Measurements from ENCODE around the gene GZMM.

Gene GZMM

DNA sequence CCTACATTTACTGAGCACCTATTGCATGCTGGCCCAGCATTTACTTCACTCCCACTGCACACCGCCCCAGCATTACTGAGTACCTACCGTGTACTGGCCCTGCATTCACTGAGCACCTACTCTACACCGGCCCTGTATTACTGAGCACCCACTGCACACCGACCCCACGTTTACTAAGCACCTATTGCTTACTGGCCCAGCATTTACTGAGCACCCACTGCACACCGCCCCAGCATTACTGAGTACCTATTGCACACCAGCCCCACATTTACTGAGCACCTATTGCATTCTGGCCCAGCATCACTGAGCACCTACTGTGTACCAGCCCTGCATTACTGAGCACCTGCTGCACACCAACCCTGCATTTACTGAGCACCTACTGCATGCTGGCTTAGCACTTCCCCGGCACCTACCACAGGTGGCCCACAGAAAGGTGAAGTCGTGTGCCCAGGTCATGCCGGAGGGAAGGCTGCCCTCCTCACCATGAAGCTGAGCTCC, 29.6 kb upstream of the GZMM start:
- Histone ChIP-seq H3K9ac (ENCODE audit: low read length) (no peak overlapping the region), H3K27ac (ENCODE audit: low read length) (no peak overlapping the region), H3K36me3 (ENCODE audit: control insufficient read depth, low read depth, low read length) (no peaks in the 10 kb centered on the region)

DNA sequence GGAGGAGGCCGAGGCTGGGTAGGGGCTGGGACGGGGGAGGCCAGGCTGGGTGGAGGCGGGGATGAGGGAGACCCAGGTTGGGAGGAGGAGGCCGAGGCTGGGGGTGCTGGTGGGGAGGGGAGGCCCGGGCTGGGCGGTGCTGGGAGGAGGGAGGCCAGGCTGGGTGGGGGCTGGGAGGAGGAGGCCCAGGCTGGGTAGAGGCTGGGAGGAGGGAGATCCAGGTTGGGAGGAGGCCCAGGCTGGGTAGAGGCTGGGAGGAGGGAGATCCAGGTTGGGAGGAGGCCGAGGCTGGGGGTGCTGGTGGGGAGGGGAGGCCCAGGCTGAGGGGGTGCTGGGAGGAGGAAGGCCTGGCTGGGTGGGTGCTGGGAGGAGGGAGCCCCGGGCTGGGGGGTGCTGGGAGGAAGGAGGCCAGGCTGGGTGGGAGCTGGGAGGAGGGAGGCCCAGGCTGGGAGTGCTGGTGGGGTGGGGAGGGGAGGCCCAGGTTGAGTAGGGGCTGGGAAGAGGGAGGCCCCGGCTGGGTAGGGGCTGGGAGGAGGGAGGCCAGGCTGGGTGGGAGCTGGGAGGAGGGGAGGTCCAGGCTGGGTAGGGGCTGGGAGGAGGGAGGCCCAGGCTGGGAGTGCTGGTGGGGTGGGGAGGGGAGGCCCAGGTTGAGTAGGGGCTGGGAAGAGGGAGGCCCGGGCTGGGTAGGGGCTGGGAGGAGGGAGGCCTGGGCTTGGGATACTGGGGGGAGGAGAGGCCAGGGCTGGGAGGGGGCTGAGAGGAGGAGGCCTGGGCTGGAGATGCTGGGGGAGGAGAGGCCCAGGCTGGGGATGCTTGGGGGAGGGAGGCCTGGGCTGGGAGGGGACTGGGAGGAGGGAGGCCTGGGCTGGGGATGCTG, 25.9 kb upstream of the GZMM start:
- Histone ChIP-seq H3K27me3 (ENCODE audit: control insufficient read depth, insufficient read depth, low read length) (peaks cover 20% of the 10 kb centered on the region), H3K9ac (ENCODE audit: low read length) (no peak overlapping the region), H3K9me3 (ENCODE audit: control insufficient read depth, low read depth, low read length) (no peaks in the 10 kb centered on the region), H3K27ac (ENCODE audit: low read length) (no peak overlapping the region), H3K4me3 (ENCODE audit: low read length) (no peak overlapping the region), H3K4me1 (ENCODE audit: control insufficient read depth, low read depth, low read length) (no peaks in the 10 kb centered on the region), H3K36me3 (ENCODE audit: control insufficient read depth, low read depth, low read length) (no peaks in the 10 kb centered on the region)

More for the DNA sequence above, 29.6 kb upstream of the GZMM start:
- Histone ChIP-seq H3K9me3 (ENCODE audit: control insufficient read depth, low read depth, low read length) (no peaks in the 10 kb centered on the region), H3K4me3 (ENCODE audit: low read length) (no peak overlapping the region), H3K4me1 (ENCODE audit: control insufficient read depth, low read depth, low read length) (peaks cover 10% of the 10 kb centered on the region), H3K27me3 (ENCODE audit: control insufficient read depth, insufficient read depth, low read length) (peaks cover 38% of the 10 kb centered on the region)

DNA sequence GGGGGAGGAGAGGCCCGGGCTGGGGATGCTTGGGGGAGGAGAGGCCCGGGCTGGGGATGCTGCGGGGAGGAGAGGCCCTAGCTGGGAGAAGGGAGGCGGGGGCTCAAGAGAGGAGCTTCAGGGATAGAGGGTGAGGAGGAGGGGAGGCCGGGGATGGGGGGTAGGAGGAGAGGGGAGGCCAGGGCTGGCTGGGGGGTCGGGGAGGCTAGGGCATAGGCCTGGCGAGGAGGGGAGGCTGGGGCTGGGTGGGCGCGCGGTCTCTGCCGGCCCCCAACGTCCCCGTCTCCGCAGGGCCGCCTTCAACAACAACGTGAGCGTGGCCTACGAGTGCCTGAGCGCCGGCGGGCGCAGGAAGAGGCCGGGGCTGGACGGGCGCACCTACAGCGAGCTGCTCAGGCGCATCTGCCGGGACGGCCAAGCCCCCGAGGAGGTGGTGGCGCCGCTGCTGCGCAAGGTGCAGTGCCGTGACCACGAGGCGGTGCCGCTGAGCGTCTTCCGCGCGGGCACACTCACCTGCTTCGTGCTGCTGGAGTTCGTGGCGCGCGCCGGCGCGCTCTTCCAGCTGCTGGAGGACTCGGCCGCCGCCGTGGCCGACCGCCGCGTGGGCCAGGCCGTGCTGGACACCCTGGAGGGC, 25.1 kb upstream of the GZMM start:
- H3K4me3 ChIP-seq (ENCODE audit: low read length), result no peak overlapping the region
- no peak overlapping the region for H3K9ac ChIP-seq (ENCODE audit: low read length)
- H3K27ac ChIP-seq (ENCODE audit: low read length), result no peak overlapping the region
- no peaks in the 10 kb centered on the region for H3K4me1 ChIP-seq (ENCODE audit: control insufficient read depth, low read depth, low read length)
- H3K36me3 ChIP-seq (ENCODE audit: control insufficient read depth, low read depth, low read length), result no peaks in the 10 kb centered on the region
- H3K27me3 ChIP-seq (ENCODE audit: control insufficient read depth, insufficient read depth, low read length), result peaks cover 13% of the 10 kb centered on the region
- H3K9me3 ChIP-seq (ENCODE audit: control insufficient read depth, low read depth, low read length), result no peaks in the 10 kb centered on the region

DNA sequence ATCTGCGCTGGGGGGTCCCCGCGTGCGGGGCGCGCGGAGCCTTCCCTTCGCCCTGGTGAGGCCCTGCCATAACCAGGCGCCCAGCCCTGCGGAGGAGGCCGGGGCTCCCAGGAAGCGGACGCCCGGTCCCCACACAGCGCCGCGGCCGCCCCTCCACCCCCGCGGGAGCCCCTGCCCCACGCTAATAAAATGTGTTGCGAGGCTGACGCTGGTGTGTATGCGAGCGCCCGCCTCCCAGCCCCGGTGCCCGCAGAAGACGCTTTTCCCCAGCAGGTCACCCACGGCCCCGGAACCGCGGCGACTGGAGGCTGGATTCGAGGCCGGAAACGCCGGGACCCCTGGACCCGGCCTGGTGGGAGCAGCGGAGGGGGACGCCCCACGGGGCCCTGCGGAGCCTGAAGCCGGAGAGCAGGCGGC, 24.4 kb upstream of the GZMM start:
- H3K27ac ChIP-seq (ENCODE audit: low read length), result no peak overlapping the region
- peaks cover 6% of the 10 kb centered on the region for H3K27me3 ChIP-seq (ENCODE audit: control insufficient read depth, insufficient read depth, low read length)
- no peaks in the 10 kb centered on the region for H3K36me3 ChIP-seq (ENCODE audit: control insufficient read depth, low read depth, low read length)
- H3K9me3 ChIP-seq (ENCODE audit: control insufficient read depth, low read depth, low read length), result no peaks in the 10 kb centered on the region
- no peak overlapping the region for H3K4me3 ChIP-seq (ENCODE audit: low read length)
- no peaks in the 10 kb centered on the region for H3K4me1 ChIP-seq (ENCODE audit: control insufficient read depth, low read depth, low read length)
- no peak overlapping the region for H3K9ac ChIP-seq (ENCODE audit: low read length)

DNA sequence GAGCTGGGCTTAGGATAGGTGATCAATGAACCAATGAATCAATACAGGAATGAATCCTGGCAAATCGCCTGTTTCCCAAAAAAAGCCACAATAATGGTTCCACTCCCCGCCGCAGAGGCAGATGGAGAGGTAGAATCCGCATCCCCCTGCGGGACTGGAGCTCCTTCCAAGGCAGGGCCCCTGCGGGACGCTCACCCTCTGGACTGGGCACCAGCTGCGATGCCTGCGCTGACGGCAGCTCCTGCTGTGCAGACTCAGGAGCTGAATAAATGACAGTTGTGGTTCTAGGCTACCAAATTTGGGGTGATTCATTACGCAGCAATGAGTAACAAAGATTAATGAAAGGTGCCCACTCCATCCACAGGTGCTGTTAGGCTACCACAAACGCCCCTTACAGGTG, 21.1 kb upstream of the GZMM start:
- H3K36me3 ChIP-seq (ENCODE audit: control insufficient read depth, low read depth, low read length), result no peaks in the 10 kb centered on the region
- no peak overlapping the region for H3K4me3 ChIP-seq (ENCODE audit: low read length)
- H3K27ac ChIP-seq (ENCODE audit: low read length), result no peak overlapping the region
- no peaks in the 10 kb centered on the region for H3K4me1 ChIP-seq (ENCODE audit: control insufficient read depth, low read depth, low read length)
- no peaks in the 10 kb centered on the region for H3K9me3 ChIP-seq (ENCODE audit: control insufficient read depth, low read depth, low read length)
- no peak overlapping the region for H3K9ac ChIP-seq (ENCODE audit: low read length)
- H3K27me3 ChIP-seq (ENCODE audit: control insufficient read depth, insufficient read depth, low read length), result peaks cover 5% of the 10 kb centered on the region

DNA sequence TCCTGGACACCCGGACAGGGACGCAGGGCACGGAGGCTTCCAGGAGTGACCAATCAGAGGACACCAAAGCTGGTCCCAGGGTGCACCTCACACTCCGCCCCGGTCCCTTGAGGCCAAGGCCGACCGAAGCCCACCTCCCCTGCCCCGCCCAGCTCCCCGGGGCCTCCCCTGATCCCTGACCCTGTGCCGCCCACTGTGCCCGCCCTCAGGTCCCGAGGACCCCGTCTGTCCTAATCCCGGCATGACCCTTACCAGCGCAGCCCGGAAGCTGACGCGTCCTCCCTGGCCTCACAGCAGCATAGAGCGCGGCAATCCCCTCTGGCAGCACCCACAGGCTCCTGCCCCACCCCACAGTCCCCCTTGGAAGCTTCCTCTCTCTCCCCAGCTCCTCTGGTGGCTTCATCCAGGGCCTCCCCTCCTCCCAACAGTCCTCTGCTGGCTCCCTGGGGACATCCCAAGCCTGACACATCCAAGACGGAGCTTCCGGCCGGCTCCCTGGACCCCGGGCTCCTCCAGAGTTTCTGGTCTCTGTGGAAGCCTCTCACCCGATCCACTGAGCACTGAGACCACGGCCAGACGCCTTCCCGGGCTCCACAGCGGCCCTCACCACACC, 19.7 kb upstream of the GZMM start:
- H3K9me3 ChIP-seq (ENCODE audit: control insufficient read depth, low read depth, low read length), result no peaks in the 10 kb centered on the region
- no peak overlapping the region for H3K27ac ChIP-seq (ENCODE audit: low read length)
- H3K4me1 ChIP-seq (ENCODE audit: control insufficient read depth, low read depth, low read length), result no peaks in the 10 kb centered on the region
- no peaks in the 10 kb centered on the region for H3K36me3 ChIP-seq (ENCODE audit: control insufficient read depth, low read depth, low read length)
- no peak overlapping the region for H3K4me3 ChIP-seq (ENCODE audit: low read length)
- H3K9ac ChIP-seq (ENCODE audit: low read length), result no peak overlapping the region
- peaks cover 5% of the 10 kb centered on the region for H3K27me3 ChIP-seq (ENCODE audit: control insufficient read depth, insufficient read depth, low read length)

DNA sequence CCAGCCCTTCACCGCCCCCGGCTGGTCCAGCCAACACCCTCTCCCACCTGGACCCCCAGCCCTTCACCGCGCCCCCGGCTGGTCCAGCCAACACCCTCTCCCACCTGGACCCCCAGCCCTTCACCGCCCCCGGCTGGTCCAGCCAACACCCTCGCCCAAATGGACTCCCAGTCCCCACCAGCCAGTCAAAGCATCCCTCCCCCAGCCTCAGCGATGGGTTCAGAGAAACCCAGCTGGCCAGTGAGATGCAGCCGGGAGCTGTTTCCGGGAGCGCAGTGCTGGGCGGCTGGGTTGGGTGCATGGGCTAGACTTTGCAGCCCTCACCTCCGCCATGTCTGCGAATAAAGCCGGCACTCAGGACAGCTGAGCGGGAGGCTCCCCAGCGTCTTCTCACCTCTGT, 18.8 kb upstream of the GZMM start:
- Histone ChIP-seq H3K9me3 (ENCODE audit: control insufficient read depth, low read depth, low read length) (no peaks in the 10 kb centered on the region), H3K36me3 (ENCODE audit: control insufficient read depth, low read depth, low read length) (no peaks in the 10 kb centered on the region), H3K27ac (ENCODE audit: low read length) (no peak overlapping the region), H3K4me1 (ENCODE audit: control insufficient read depth, low read depth, low read length) (no peaks in the 10 kb centered on the region), H3K4me3 (ENCODE audit: low read length) (no peak overlapping the region), H3K27me3 (ENCODE audit: control insufficient read depth, insufficient read depth, low read length) (peaks cover under 1% of the 10 kb centered on the region), H3K9ac (ENCODE audit: low read length) (no peak overlapping the region)

DNA sequence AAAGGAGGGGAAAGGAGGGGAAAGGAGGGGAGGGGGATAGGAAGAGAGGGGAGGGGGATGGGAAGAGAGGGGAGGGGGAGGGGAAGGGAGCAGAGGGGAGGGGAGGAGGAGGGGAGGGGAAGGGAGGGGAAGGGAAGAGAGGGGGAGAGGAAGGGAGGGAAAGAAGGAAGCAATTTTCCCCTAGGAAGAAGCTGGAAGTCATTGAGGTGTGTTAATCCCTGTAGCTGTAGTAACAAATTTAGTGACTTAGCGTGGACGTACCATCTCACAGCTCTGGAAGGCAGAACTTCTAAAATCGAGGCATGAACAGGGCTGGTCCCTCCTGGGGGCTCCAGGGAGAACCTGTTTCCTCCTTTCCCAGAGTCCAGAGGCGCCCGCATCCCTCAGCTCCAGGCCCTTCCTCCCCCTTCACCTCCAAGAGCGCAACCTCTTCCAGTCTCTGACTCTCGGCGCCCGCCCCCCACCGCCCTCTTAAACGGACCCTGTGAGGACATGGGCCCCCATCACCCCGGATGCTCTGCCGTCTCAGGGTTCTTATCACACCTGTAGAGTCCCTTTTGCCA, 17.9 kb upstream of the GZMM start:
- no peaks in the 10 kb centered on the region for H3K9me3 ChIP-seq (ENCODE audit: control insufficient read depth, low read depth, low read length)
- H3K9ac ChIP-seq (ENCODE audit: low read length), result no peak overlapping the region
- no peak overlapping the region for H3K4me3 ChIP-seq (ENCODE audit: low read length)
- H3K4me1 ChIP-seq (ENCODE audit: control insufficient read depth, low read depth, low read length), result no peaks in the 10 kb centered on the region
- H3K27me3 ChIP-seq (ENCODE audit: control insufficient read depth, insufficient read depth, low read length), result no peaks in the 10 kb centered on the region
- H3K36me3 ChIP-seq (ENCODE audit: control insufficient read depth, low read depth, low read length), result no peaks in the 10 kb centered on the region
- no peak overlapping the region for H3K27ac ChIP-seq (ENCODE audit: low read length)

DNA sequence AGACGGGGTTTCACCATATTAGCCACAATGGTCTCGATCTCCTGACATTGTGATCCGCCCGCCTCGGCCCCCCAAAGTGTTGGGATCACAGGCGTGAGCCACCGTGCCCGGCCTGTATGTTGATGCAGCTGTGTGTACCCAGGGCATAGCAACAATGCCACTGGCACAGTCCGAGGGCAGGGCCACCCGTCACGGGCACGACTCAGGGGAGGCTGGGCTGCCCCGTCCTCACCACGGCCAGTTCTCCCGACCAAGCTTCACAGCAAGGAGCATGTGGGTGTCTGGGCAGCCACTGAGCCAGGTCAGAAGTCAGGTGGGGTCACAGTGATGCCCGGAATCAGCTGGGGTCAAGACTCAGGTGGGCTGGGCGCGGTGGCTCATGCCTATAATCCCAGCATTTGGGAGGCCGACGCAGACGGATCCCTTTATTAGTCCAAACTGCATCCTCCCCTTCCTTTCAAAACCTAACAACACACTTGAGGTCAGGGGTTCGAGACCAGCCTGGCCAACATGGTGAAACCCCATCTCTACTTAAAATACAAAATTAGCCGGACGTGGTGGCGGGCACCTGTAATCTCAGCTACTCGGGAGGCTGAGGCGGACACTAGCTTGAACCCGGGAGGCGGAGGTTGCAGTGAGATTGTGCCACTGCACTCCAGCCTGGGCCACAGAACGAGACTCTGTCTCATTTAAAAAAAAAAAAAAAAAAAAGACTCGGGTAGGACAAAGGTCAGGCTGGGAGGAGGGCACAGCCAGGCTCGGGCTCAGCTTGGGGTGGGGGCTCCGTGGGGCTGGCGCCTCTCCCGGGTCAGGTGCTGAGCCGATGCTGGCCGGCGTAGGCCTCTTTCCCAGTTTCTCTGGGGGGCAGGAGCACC, 13.5 kb upstream of the GZMM start:
- Histone ChIP-seq H3K9ac (ENCODE audit: low read length) (peak overlapping the region; percentile 56), H3K4me1 (ENCODE audit: control insufficient read depth, low read depth, low read length) (peaks cover 5% of the 10 kb centered on the region), H3K4me3 (ENCODE audit: low read length) (peak overlapping the region; percentile 72), H3K27ac (ENCODE audit: low read length) (no peak overlapping the region), H3K36me3 (ENCODE audit: control insufficient read depth, low read depth, low read length) (no peaks in the 10 kb centered on the region), H3K27me3 (ENCODE audit: control insufficient read depth, insufficient read depth, low read length) (no peaks in the 10 kb centered on the region), H3K9me3 (ENCODE audit: control insufficient read depth, low read depth, low read length) (no peaks in the 10 kb centered on the region)

DNA sequence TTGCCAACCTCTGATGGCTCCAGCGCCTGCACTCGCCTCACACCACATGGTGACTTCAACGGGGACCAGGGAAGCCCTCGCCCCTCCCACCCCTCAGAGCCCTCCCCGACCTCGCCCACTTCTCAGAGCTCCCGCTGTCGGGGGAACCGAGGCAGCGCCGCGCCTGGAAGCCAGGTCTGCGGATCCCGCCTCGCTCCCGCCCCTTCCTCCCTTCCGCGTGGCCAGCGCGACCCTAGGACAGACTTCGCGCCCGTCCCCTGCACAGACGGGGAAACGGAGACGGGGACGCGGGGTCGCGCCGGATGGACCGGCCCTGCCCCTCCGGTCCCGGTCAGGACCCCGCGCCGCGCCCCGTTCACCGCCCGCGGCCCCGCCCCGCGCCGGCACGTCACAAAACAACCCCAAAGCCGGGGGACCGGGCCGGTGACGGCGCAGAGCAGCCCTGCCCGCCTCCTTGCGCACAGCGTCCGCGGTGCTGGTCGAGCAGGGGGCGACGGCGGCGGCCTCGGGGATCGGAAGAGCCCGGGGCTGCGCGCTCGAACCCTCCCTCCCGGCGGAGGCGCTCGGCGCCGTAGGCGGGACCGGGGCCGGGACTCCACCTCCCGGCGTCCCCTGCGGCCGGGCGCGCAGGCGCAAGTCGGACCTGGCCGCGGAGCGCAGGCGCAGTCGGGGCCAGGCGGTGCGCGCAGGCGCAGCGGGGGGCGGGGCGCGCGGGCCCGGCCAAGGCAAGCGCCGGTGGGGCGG, 12.7 kb upstream of the GZMM start:
- H3K36me3 ChIP-seq (ENCODE audit: control insufficient read depth, low read depth, low read length), result peaks cover 4% of the 10 kb centered on the region
- no peaks in the 10 kb centered on the region for H3K27me3 ChIP-seq (ENCODE audit: control insufficient read depth, insufficient read depth, low read length)
- peak overlapping the region; percentile 56 for H3K9ac ChIP-seq (ENCODE audit: low read length)
- no peak overlapping the region for H3K27ac ChIP-seq (ENCODE audit: low read length)
- H3K4me1 ChIP-seq (ENCODE audit: control insufficient read depth, low read depth, low read length), result peaks cover 5% of the 10 kb centered on the region
- no peaks in the 10 kb centered on the region for H3K9me3 ChIP-seq (ENCODE audit: control insufficient read depth, low read depth, low read length)
- H3K4me3 ChIP-seq (ENCODE audit: low read length), result peak overlapping the region; percentile 72

Data from iPS-18a (cell line).